GM11168 (cell line): ENCODE data around the gene PRTFDC1.

Source experiments
- in situ Hi-C: fragments of 300-500 bp; cut with MboI; formaldehyde crosslinking; loops from one replicate; pipeline ENCODE4 v1.12.0; 2022; ENCODE audit warnings: low sequenced_read_pairs; ENCODE audit not compliant: unreplicated experiment

Gene PRTFDC1

DNA sequence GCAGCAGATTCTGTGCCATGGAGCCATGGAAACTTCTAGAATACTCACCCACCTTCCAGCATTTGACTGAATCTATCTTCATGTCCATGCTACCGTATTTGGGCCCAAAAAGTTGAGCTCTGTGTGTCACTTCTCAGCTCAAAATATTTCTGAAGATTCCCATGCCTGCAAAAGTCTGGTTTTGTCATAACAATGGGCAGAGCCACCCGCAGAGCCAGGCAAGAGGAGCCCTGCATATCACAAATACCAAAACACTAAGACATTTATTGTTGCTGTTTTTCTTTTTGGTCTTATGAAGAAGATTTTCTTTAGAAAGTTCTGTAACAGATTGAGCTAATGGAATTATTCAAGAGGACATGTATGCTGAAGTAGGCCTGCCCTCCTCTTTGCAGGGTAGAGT, 68.1 kb downstream of the PRTFDC1 start:
- in situ Hi-C loops = no loop called here

DNA sequence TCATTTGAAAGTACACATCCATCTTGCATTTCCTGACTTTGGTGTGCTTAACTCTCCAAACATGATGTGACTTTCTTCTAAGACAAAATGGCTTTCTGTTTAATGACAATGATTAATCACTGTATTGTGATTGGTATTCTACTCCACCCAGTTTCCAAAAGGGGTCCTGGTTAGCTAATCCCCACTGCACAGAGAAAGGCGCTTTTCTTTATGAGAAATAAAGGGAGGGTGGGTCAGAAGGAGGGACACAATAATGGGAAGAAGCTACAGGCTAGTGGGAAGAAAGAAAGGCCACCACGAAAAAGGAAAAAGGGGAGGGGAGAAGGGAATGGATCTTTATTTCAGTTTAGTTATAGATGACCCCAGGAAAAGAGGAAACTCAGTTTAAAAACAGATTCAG, 69.2 kb downstream of the PRTFDC1 start:
- in situ Hi-C loops = no loop called here

DNA sequence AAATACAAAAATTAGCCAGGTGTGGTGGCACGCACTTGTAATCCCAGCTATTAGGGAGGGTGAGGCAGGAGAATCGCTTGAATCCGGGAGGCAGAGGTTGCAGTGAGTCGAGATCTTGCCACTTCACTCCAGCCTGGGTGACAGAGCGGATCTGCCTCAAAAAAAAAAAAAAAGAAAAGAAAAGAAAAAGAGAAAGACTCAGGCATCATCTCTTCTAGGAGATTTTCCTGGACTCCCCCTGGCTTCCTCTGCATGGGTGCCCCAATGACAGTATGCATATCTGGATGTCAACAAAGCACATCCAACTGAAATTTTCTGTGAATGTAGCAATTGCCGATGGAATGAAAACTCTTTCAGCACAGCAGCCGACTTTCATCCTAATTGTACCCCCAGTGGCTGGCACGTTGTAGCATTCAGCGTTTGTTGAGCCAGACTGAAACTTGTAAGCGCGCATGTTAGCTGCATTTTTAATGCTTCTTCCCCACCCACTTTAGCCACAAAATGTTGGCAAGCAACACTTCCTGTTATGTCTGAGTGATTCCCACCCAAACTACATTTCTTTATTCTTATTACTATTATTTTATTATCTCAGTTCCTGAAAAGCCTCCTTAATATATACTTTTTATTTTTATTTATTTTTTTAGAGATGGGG, 70.2 kb downstream of the PRTFDC1 start:
- in situ Hi-C loops = no loop called here

DNA sequence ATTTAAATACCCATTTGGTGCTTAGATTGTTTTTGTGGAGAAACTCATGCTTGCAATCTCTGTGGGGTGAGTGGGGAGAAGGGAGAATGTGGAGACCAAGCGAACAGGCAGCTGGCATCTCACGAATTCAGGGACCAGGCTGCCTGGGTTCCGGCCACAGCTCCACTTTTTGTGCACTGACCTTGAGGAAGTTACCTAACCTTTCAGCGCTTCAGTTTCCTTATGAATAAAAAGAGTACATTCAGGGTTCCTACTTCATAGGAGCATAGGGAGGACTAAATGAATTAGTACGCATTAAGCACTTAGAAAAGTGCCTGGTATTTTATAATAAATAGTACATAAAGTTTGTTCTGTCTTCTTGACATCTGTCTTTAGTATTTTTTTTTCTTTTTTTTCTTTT, 72.5 kb downstream of the PRTFDC1 start:
- in situ Hi-C loops = no loop called here

DNA sequence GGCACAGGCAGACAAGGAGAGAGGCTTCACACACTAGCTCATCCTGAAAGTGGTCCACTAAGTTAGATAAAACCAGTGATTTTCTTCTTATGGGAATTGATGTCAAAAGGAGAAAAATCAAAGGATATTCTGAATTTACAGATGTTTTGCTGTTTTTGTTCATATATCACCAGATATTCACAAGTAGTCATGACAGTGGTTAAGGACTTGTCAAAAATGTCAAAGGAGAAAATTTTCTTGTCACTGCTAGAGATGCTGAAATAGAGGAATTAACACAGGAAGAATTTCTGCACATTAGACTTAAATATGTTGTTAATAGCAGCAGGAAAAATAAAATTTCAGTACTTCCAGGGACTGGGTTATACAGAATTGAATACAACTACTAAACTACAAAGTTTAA, 78.3 kb downstream of the PRTFDC1 start:
- in situ Hi-C loops = no loop called here

DNA sequence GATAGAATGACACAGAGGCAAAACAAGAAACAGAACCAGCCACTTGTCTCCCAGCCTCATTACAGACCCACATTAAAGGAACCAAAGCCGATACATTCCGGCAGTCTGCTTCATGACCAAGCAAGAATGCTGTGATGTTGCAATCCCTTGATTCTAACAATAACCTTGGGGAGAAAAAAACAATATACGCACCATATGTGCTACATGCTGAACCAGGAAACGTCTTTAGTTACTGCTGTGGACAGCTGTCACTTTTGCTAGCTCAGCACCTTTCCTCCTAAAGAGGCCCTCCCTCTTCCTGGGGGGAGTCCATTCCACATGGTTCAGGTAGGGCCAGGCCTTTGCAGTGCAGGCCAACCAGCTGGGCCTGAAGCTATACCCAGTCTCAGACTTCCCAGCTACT, 79.1 kb downstream of the PRTFDC1 start:
- in situ Hi-C loops = no loop called here

DNA sequence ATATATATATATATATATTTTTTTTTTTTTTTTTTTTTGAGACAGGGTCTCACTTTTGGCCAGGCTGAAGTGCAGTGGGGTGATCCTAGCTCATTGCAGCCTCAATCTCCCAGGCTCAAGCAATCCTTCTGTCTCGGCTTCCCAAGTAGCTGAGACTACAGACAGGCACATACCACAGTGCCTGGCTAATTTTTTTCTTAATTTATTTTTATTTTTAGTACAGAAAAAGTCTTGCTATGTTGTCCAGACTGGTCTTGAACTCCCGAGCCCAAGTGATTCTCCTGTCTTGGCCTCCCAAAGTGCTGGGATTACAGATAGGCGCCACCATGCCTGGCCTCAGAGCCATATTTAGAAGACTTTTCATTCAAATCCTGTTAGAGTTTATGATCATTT, 79.6 kb downstream of the PRTFDC1 start:
- in situ Hi-C loops = no loop called here

DNA sequence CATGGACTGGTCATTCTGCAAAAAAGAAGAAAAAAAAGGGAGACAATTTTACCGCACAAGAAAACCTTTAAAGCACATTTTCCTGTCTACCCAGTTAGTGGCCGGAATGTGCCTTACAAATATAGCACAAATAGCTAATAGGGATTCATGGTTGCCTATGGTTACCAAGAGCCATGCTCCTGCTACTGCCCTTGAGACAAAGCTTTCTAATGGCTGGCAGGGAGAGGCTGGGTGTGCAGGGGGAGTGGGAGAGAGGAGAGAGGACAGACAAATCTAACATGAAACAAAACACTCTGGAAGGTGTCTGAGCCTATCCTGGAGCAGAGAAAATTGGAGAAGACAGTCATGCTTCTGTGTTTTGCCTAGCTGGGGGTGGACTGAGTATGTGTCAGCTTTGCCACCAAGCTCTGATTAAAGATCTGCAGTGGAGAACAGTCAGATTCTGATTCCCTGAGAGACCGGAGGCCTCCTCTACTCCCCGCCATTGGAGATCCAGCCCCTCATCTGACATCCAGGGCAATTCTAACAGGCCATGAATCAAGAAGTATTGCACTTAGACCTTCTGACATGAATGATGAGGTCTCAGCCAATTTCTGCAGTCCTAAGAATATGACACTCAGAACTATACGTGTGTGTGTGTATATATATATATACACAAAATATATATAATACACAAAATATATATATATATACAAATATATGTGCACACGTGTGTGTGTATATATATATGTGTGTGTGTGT, 80.2 kb downstream of the PRTFDC1 start:
- in situ Hi-C loops = no loop called here

DNA sequence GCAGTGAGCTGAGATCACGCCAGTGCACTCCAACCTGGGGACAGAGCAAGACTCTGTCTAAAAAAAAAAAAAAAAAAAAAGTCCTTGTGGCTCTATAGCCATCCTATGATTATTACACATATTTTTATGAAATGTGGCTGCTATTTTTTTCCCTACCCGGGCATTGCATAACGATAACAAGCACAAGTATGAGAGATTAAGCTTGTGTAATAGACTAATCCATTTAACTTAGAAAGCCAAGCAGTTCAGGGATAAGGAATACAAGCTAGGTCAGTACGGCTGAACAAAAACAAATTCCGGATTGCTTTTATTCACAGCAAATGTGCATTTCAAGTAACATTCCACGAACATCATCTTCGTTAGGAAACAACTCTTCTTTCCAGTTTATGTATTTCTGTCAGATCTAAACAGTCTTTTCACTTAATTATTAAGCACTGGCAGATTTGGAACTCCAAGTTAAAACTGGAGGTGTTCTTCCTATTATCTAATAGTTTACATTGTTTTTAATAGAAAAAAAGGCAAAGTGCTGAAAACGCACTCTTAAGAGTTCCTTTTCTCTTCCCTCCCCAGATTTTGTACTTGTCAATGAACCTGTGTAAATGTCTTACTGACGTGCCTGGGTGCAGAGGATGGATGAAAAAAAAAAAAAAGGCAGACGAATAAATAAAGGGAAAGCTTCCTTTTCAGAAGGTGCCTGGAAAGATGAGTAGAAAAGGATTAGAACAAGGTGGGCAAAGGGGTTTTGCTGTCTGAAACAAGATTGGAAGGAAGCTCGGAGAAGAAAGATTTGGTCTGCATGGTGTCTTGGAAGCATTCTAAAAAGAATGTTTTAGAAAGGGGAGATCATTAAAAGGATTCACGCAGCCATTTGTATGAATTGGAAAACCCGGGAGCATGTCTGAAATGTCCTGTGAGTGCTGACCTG, 81.1 kb downstream of the PRTFDC1 start:
- in situ Hi-C loops = no loop called here

DNA sequence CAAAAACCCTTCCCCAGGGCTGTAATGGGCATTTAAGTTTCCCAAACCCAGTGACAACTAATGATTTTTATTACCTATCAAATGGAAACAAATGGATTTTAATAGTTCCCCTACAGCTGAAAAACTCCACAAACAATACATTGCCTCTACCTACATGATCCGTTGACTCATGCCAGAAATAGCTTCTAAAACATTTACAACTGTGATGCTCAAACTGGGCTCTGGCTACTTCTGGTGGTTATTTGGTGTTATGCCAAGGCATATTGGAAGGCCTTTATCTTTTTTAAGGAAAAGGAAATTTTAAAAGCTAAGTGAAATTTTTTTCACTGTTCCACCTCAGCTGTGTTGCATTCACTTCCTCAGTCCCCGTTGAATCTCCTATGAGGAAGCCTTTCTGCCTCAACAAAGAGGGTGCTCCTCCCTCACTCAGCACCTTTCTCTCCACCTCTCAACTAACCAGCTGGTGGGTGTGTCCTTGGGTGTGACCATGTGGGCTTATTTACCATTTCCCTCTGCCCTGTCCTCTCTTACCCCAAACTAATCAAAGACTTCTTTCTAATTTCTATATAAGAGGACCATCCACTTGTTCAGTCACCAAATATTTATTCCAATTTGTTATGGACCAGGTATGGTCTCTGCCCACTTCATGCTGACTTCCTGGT, 82.9 kb downstream of the PRTFDC1 start:
- in situ Hi-C loops = no loop called here

DNA sequence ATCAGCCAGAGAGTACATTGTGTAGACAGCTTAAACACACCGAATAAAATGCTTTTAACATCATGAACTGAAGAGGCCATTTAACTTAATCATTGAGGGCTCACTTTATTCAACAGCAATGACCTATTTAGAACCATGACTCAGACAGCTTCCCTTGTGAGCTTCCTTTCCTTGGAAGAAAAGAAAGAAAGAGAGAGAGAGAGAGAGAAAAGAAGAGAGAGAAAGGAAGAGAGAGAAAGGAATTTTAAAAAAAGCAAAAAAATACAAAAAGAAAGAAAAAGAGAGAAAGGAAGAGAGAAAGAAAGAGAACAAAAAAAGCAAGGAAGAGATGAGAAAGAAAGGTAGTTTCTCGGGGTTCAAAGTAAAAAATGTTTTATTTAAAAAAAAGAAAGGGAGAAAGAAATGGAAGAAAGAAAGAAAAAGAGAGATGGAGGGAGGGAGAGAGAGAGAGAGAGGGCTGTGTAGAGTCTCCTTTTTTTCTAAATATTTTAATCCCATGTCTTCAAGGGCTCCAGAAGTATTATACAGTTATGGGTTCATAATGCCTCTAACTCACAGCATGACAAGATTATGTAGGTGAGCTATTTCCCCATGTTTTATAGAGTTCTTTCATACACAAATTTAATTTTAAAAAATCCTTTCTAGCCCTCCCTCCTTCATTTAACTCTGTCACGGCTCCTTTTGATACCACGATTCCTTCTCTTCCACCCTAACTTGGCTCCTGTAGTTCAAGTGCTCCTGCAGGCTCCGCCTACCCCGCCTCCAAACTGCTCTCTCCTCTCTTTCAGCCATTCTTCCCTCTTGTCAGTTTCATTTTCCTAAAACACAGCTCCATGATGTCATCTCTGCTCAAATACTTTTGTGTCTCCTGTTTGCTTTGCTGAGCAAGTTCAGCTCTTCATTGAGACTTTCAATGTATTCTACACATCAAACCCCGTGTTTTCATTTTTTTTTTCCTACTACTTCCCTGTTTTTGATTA, 85.5 kb downstream of the PRTFDC1 start:
- in situ Hi-C loops = no loop called here

DNA sequence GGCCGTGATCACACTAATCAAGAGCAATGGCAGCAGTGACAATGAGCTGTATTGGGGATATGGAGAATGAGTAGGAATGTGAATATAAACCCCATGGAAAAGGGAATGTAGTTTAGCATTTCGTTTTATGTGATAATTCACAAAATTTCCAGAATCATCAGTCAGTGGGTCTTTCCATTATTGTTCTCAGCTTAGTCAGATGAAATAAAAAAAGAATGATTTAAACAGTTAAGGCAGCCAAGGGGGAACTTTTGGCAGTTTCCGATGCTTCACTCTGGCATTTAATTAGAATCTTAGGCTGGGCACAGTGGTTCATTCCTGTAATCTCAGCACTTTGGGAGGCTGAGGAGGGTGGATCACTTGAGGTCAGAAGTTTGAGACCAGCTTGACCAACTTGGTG, 86.6 kb downstream of the PRTFDC1 start:
- in situ Hi-C loops = no loop called here

DNA sequence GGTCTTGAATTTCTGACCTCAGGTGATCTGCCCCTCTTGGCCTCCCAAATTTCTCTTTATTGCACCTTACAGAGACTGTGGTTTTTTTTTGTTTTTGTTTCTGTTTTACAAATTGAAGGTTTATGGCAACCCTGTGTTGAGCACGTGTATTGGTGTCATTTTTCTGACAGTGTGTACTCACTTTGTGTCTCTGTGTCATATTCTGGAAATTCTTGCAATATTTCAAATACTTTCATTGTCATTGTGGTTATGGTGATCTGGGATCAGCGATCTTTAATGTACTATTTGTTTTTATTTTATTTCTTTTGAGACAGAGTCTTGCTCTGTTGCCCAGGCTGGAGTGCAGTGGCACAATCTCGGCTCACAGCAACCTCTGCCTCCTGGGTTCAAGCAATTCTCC, 89.8 kb downstream of the PRTFDC1 start:
- in situ Hi-C loops = no loop called here

DNA sequence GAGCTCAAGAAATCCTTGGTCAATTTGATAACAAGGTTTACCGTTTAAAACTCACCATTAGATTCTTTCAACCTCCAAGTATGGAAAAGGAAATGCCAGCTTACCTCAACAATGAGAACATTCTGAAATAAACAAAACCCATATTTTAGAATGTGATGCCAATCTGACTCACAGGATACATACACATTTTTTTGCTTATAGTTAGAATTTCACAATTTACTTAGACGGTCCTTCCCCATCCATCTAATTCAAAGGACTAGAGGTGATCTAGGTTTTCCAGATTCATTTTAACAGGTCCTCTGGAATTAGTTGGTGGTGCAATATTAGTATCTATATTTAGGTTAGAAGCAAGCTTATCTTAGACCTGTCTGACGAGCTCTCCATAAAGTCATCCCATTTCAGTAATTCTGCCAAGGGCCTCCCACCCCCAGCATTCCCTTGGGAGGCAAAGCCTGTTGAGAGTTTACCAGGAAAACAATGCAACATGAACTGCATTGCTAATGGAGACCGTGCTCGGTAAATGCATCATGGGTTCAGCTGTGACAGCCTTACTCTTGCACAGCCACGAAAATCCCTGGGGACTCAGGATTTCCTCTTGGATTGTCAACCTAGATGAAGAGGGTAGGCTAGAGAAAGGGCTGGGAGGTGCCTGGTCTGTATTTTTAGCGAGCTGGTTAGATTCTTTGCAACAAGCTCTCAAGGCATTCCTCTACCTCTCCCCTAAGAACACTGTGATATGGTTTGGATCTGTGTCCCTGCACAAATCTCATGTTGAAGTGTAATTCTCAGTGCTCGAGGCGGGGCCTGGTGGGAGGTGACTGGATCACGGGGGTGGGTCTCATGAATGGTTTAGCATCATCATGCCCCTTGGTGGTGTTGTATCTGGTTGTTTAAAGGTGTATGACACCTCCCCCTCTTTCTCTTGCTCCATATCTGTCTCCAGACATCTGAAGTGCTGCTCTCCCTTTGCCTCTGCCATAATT, 93.8 kb downstream of the PRTFDC1 start:
- in situ Hi-C loops = no loop called here

DNA sequence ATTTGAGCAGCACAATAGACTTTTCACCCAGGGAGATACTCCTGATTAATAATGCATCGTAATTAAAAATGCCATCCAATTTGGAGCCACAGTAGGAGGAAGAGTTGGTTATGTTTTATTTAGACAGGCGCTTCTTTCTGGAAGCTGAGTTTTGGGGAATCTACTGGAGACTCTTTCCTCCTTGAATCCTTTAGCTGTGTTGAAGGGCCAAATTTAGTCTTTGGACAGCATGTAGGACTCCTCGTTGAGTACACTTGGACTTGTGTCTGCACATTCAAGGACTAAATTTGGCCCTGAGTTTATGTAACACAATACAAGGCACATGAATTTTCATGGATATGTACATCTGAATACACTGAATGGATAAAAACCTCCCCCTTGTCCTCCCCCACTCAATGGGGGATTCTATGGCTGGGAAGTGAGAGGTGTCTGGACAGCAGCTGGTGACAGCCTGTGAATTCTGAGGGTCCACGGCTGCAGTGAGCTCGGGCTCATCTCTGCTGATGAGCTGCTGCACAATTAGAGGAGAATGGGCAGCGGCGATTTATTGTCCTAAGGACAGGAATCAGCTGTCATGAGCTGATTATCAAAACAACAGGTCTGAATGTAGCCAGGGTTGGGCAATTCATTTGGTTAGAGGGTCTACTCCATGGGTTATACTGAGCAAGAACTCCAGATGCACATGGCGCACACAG, 95.2 kb downstream of the PRTFDC1 start:
- in situ Hi-C loops = no loop called here

DNA sequence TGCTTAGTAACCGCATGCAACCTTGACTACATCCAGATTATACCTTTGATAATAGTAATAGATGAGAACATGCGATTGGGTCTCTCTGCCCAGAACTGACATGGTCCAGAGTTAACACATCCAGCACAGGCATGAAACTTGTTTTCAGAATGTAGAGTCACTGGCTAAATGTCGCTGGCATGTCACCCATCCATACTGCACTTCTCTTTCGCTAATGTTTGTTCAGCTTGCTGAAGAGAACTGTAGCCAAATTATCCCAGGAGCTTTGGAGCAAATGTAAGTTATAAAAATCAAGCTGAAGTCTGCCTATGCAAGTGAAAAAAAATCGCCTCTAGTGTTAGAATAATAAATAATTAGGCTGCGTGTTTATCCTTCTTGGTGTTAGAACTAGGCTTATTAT, 98.2 kb downstream of the PRTFDC1 start:
- in situ Hi-C loops = no loop called here

DNA sequence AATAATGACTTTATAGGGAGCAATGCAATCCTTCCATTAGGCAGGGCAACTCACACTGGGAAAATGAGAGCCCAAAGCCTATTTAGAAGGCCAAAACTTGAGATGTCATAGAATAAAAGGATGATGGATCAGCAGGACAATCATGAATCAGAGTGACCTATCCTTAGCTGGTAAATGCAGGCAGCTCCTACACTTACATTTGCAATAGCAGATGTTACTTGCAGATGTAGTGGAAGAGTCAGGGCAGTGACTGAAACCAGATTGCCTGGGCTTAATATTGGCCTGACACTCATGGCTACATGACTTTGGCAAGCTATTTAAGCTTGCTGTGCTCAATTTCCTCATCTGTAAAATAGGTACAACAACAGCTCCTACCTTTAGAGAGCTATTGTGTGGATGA, 98.7 kb downstream of the PRTFDC1 start:
- in situ Hi-C loops = no loop called here

DNA sequence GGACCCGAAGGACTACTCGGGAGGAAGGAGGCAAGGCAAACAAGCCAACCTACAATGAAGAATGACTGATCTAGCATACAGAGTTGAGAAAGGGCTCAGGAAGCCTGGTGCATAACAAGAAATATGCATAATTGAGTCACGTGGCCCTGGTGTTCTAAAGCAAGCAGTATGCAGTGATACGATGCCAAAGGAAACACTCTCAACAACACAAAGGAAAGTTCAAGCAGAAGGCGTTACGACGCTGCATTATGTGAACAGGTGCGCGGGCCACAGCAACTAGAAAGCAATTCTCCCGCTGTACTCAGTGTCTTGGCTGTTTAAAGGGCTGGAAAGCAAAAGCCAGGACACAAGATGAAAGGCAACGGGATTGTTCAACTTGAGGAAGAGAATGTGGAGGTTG, 100.8 kb downstream of the PRTFDC1 start:
- in situ Hi-C loops = no loop called here
